ENCODE measurements around the gene FOXD4L6. TPM values are rescaled to one million over a fixed set of nuclear protein-coding genes. Genes with fewer than 3 reads are reported as not detected.
A peak's percentile ranks its signal among the peaks of the same experiment; 100 is the strongest.
"Not testable (repeated sequence)": the region's sequence is repeated elsewhere in the genome, so short reads cannot be mapped to it uniquely, and the experiment has no call there.

FOXD4L6 gene
- total and polyA plus RNA-seq, 4 donors = 0.11 TPM; not detected in 3

GRCh38 chr9:41105557-41106253 lies 22.8 kb downstream of the FOXD4L6 start:
- WGBS (ENCODE audit: insufficient coverage) = no CpG with 5 or more reads among the region's 13 CpGs
- not testable (repeated sequence) for DNase-seq (ENCODE audit: low read depth in 4 of 6, low spot score in 6 of 6); H3K9me3 ChIP-seq (ENCODE audit: control insufficient read depth, insufficient read depth, low read length); H3K4me3 ChIP-seq (ENCODE audit: low read depth, low read length); H3K4me1 ChIP-seq (ENCODE audit: control insufficient read depth, insufficient read depth, low read length); H3K36me3 ChIP-seq (ENCODE audit: control insufficient read depth, insufficient read depth, low read length); H3K27ac ChIP-seq (ENCODE audit: low read depth, low read length)
- H3K27me3 ChIP-seq (ENCODE audit: control insufficient read depth, insufficient read depth, low read length) = peaks cover 12% of the 10 kb centered on the region

DNA sequence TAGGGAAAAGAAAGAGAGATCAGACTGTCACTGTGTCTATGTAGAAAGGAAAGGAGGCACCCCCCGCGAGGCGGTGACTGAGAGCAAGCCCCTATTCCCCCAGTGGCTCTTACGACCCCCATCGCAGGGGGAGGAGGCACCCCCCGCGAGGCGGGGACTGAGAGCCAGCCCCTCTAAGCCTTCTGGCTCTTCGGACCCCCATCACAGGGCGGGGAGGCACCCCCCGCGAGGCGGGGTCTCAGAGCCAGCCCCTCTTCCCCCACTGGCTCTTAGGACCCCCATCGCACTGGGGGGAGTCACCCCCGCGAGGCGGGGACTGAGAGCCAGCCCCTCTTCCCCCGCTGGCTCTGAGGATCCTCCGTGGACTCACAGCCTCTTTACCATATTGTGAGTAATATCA lies 23.9 kb downstream of the FOXD4L6 start:
- not testable (repeated sequence) for H3K9me3 ChIP-seq (ENCODE audit: control insufficient read depth, insufficient read depth, low read length); H3K36me3 ChIP-seq (ENCODE audit: control insufficient read depth, insufficient read depth, low read length); DNase-seq (ENCODE audit: low read depth in 4 of 6, low spot score in 6 of 6); H3K27ac ChIP-seq (ENCODE audit: low read depth, low read length); H3K4me1 ChIP-seq (ENCODE audit: control insufficient read depth, insufficient read depth, low read length); H3K4me3 ChIP-seq (ENCODE audit: low read depth, low read length)
- peaks cover 12% of the 10 kb centered on the region for H3K27me3 ChIP-seq (ENCODE audit: control insufficient read depth, insufficient read depth, low read length)
- WGBS (ENCODE audit: insufficient coverage) = no CpG with 5 or more reads among the region's 19 CpGs

- not testable (repeated sequence) for H3K36me3 ChIP-seq (ENCODE audit: control insufficient read depth, insufficient read depth, low read length); DNase-seq (ENCODE audit: low read depth in 4 of 6, low spot score in 6 of 6)
Measured at GRCh38 chr9:41100508-41100907, 28.0 kb downstream of the FOXD4L6 start.

DNA sequence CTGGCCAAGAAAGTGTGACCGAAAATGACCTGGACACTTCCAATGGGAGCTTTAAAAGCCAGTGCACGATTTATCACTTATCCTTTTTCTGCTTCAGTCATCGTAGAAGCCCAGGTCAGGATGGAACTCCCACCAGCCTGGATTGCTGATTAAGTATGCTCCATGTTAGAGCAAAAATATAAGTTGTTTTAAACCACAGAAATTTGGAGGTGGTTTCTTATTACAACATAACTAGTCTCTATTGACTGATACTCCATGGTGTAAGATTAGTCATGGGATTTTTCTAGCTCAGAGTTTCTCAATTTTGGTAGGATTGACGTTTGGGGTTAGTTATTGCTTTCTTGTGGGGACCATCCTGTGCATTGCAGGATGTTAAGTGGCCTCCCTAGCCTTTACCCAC lies 29.7 kb downstream of the FOXD4L6 start:
- WGBS (ENCODE audit: insufficient coverage) = 74% methylated on average over 3 of the region's 4 CpGs
- not testable (repeated sequence) for H3K9me3 ChIP-seq (ENCODE audit: control insufficient read depth, insufficient read depth, low read length); H3K4me3 ChIP-seq (ENCODE audit: low read depth, low read length); H3K36me3 ChIP-seq (ENCODE audit: control insufficient read depth, insufficient read depth, low read length); H3K4me1 ChIP-seq (ENCODE audit: control insufficient read depth, insufficient read depth, low read length); H3K27ac ChIP-seq (ENCODE audit: low read depth, low read length); H3K27me3 ChIP-seq (ENCODE audit: control insufficient read depth, insufficient read depth, low read length); DNase-seq (ENCODE audit: low read depth in 4 of 6, low spot score in 6 of 6)

More at GRCh38 chr9:41100508-41100907, 28.0 kb downstream of the FOXD4L6 start:
- 75% methylated on average over 3 of the region's 7 CpGs for whole genome bisulfite sequencing (ENCODE audit: insufficient coverage)
- H3K27ac ChIP-seq (ENCODE audit: low read depth, low read length); H3K4me1 ChIP-seq (ENCODE audit: control insufficient read depth, insufficient read depth, low read length); H3K27me3 ChIP-seq (ENCODE audit: control insufficient read depth, insufficient read depth, low read length); H3K9me3 ChIP-seq (ENCODE audit: control insufficient read depth, insufficient read depth, low read length); H3K4me3 ChIP-seq (ENCODE audit: low read depth, low read length): not testable (repeated sequence)

DNA sequence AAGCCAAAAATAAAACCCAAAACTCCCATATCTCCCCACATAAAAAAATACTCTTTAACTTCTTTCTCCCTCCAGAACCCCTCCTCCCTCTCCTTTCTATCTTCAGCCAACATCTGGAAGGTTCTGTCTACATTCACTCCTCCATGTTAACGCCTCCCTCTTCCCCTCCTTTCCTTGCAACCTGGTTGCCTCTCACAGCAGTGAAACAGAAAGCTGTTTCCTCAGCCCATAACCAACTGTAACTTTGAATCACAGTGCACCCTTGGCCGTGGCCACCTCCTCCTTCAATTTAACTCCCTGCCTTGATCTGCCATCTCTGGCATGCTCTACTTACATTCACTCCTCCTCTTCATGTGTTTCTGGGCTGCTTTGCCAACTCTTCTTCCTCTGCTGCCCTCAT lies 33.4 kb downstream of the FOXD4L6 start:
- not testable (repeated sequence) for H3K4me3 ChIP-seq (ENCODE audit: low read depth, low read length); H3K9me3 ChIP-seq (ENCODE audit: control insufficient read depth, insufficient read depth, low read length); H3K4me1 ChIP-seq (ENCODE audit: control insufficient read depth, insufficient read depth, low read length); DNase-seq (ENCODE audit: low read depth in 4 of 6, low spot score in 6 of 6); H3K27ac ChIP-seq (ENCODE audit: low read depth, low read length); H3K36me3 ChIP-seq (ENCODE audit: control insufficient read depth, insufficient read depth, low read length); H3K27me3 ChIP-seq (ENCODE audit: control insufficient read depth, insufficient read depth, low read length)
- WGBS (ENCODE audit: insufficient coverage) = 50% methylated on average over 1 of the region's 2 CpGs

DNA sequence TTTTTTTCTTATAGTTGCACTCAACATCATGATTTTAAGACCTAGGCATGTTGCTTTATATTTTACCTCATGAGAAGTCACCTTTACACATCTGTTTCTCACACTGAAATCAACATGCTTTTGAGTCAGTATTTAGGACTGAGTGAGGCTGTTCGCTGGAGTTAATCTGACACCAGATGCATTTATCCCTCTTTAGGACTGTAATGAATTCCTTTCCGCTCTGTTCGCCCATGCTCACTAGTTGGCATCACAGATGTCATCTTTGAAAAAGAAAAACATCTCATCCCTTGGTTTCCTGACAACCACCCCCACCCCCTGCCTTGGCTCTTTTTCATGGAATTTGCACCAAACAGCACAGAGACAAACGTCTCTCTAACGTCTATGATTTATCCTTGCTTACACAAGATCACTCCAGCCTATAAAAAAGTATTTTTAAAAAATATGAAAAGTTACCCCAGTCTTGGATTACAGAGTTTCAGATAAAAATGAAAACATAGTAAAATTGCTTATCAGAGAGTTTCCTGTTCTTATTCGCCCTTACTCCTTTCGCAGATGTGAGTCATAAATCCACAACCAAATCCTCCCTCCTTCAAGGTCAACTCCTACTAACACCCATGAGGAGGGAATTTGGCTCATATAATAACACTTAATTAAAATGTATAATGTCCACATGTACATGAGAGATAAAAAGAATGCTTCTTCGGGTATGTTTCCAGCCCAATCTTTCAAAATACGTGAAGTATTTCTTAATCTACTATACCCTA lies 34.3 kb downstream of the FOXD4L6 start:
- peak in 1 of 6 donors; percentile 26 for DNase-seq (ENCODE audit: low read depth in 4 of 6, low spot score in 6 of 6)
- not testable (repeated sequence) for H3K36me3 ChIP-seq (ENCODE audit: control insufficient read depth, insufficient read depth, low read length); H3K4me3 ChIP-seq (ENCODE audit: low read depth, low read length); H3K9me3 ChIP-seq (ENCODE audit: control insufficient read depth, insufficient read depth, low read length); H3K27ac ChIP-seq (ENCODE audit: low read depth, low read length); H3K4me1 ChIP-seq (ENCODE audit: control insufficient read depth, insufficient read depth, low read length); H3K27me3 ChIP-seq (ENCODE audit: control insufficient read depth, insufficient read depth, low read length)
- WGBS (ENCODE audit: insufficient coverage) = no CpG with 5 or more reads among the region's 9 CpGs

GRCh38 chr9:41090922-41091321 lies 37.6 kb downstream of the FOXD4L6 start:
- H3K4me3 ChIP-seq (ENCODE audit: low read depth, low read length); H3K36me3 ChIP-seq (ENCODE audit: control insufficient read depth, insufficient read depth, low read length); H3K27ac ChIP-seq (ENCODE audit: low read depth, low read length); H3K27me3 ChIP-seq (ENCODE audit: control insufficient read depth, insufficient read depth, low read length); DNase-seq (ENCODE audit: low read depth in 4 of 6, low spot score in 6 of 6); H3K4me1 ChIP-seq (ENCODE audit: control insufficient read depth, insufficient read depth, low read length); H3K9me3 ChIP-seq (ENCODE audit: control insufficient read depth, insufficient read depth, low read length): not testable (repeated sequence)

DNA sequence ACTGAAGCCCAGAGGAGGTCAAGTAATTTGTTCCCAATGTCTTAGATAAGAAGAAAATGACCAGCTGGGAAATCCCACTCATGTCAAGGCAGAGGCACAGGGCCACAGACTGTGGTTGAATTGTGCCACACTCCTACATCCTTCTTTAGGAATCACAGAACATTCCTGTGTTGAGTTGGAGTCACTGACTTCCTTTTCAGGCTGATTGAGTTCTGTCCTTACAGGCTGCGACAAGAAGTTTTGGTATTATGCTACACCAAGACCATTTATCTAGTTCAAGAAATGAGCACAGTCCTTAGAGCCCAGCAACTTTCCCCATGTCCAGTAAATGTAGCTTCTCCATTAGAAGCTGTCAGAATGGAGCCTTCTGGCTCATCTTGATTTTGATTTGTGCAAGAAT lies 38.1 kb downstream of the FOXD4L6 start:
- not testable (repeated sequence) for H3K9me3 ChIP-seq (ENCODE audit: control insufficient read depth, insufficient read depth, low read length); H3K36me3 ChIP-seq (ENCODE audit: control insufficient read depth, insufficient read depth, low read length); H3K4me3 ChIP-seq (ENCODE audit: low read depth, low read length); H3K27ac ChIP-seq (ENCODE audit: low read depth, low read length); H3K27me3 ChIP-seq (ENCODE audit: control insufficient read depth, insufficient read depth, low read length); H3K4me1 ChIP-seq (ENCODE audit: control insufficient read depth, insufficient read depth, low read length); DNase-seq (ENCODE audit: low read depth in 4 of 6, low spot score in 6 of 6)
- WGBS (ENCODE audit: insufficient coverage) = no CpG with 5 or more reads among the region's 1 CpG

DNA sequence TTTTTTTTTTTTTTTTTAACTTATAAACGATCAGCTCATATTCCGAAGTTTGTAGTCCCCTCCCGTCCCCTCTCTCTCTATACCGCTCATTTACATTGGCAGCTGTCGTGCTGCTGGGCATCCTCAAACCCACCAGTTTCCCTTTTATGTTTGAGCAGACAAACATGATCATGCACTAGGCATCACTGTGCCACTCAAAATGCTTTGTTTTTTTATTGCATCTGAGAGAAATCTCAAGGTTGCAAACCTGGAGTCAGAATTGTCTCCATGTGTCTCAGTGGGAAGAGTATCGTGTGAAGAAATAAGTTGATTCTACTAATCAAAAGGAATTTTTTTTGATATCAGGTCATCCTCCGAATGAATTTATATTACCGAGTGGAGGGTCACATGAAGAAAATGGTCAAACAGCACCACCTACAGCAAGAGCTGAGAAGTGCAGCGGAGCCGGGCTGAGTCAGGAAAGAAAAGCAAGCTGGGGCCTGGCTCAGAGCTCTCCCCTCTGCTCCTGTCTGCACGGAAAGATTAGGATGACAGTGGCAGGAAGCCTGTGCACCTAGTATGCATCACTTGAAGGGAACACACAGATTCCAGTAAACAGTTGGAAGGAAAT lies 39.9 kb downstream of the FOXD4L6 start:
- H3K36me3 ChIP-seq (ENCODE audit: control insufficient read depth, insufficient read depth, low read length); H3K4me3 ChIP-seq (ENCODE audit: low read depth, low read length); DNase-seq (ENCODE audit: low read depth in 4 of 6, low spot score in 6 of 6); H3K27ac ChIP-seq (ENCODE audit: low read depth, low read length); H3K27me3 ChIP-seq (ENCODE audit: control insufficient read depth, insufficient read depth, low read length); H3K9me3 ChIP-seq (ENCODE audit: control insufficient read depth, insufficient read depth, low read length); H3K4me1 ChIP-seq (ENCODE audit: control insufficient read depth, insufficient read depth, low read length): not testable (repeated sequence)
- 0% methylated on average over 2 of the region's 11 CpGs for WGBS (ENCODE audit: insufficient coverage)

GRCh38 chr9:41087929-41088328 lies 40.6 kb downstream of the FOXD4L6 start:
- 0% methylated on average over 1 of the region's 5 CpGs for WGBS (ENCODE audit: insufficient coverage)
- H3K27me3 ChIP-seq (ENCODE audit: control insufficient read depth, insufficient read depth, low read length); H3K27ac ChIP-seq (ENCODE audit: low read depth, low read length); DNase-seq (ENCODE audit: low read depth in 4 of 6, low spot score in 6 of 6); H3K9me3 ChIP-seq (ENCODE audit: control insufficient read depth, insufficient read depth, low read length); H3K4me1 ChIP-seq (ENCODE audit: control insufficient read depth, insufficient read depth, low read length); H3K4me3 ChIP-seq (ENCODE audit: low read depth, low read length); H3K36me3 ChIP-seq (ENCODE audit: control insufficient read depth, insufficient read depth, low read length): not testable (repeated sequence)
